Measurements from ENCODE around the gene PEX3.

The PEX3 gene

DNA sequence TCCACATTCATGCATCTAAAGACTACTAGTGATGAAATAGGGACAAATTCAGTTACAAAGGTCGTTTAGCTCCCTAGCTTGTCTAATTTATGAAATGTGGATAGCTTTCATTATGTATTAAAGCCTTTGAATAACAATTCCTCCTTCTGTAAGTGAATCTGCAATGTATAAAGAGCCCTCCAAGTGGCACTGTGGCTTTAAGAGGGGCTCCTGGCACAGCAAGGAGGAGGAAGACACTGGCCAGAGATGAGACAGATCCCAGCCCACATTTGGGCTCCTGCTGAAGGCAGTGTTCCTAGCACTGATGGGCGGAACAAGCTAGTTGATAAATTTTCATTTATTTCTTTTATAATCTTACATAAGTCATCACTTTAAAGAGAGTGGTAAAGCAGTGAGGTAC is 78.5 kb downstream of the PEX3 start:
- no peak for DNase-seq (ENCODE audit: low read depth in 1 of 2, low spot score in 1 of 2)
- Histone ChIP-seq H3K27ac (replicated peaks) (no peak overlapping the region; the same call in 1 of the 2 replicates), H3K27me3 (ENCODE audit: insufficient read depth, poor library complexity, severe bottlenecking) (no peaks in the 10 kb centered on the region), H3K4me3 (replicated peaks; ENCODE audit: insufficient read depth, low read length) (no peak overlapping the region)
- no peak for TF ChIP-seq SPI1 (IDR thresholded peaks at IDR 0.05; ENCODE audit: borderline replicate concordance, low read depth)
- TF ChIP-seq, protein P1, sequence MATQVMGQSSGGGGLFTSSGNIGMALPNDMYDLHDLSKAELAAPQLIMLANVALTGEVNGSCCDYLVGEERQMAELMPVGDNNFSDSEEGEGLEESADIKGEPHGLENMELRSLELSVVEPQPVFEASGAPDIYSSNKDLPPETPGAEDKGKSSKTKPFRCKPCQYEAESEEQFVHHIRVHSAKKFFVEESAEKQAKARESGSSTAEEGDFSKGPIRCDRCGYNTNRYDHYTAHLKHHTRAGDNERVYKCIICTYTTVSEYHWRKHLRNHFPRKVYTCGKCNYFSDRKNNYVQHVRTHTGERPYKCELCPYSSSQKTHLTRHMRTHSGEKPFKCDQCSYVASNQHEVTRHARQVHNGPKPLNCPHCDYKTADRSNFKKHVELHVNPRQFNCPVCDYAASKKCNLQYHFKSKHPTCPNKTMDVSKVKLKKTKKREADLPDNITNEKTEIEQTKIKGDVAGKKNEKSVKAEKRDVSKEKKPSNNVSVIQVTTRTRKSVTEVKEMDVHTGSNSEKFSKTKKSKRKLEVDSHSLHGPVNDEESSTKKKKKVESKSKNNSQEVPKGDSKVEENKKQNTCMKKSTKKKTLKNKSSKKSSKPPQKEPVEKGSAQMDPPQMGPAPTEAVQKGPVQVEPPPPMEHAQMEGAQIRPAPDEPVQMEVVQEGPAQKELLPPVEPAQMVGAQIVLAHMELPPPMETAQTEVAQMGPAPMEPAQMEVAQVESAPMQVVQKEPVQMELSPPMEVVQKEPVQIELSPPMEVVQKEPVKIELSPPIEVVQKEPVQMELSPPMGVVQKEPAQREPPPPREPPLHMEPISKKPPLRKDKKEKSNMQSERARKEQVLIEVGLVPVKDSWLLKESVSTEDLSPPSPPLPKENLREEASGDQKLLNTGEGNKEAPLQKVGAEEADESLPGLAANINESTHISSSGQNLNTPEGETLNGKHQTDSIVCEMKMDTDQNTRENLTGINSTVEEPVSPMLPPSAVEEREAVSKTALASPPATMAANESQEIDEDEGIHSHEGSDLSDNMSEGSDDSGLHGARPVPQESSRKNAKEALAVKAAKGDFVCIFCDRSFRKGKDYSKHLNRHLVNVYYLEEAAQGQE (IDR thresholded peaks at IDR 0.05; ENCODE audit: insufficient replicate concordance, low read depth) = no peak
- no peak for TF ChIP-seq POLR2AphosphoS5 (IDR thresholded peaks at IDR 0.05; ENCODE audit: low read depth)
- no peak for TF ChIP-seq GABPA (IDR thresholded peaks at IDR 0.05; ENCODE audit: low read depth)
- TF ChIP-seq, protein P2, sequence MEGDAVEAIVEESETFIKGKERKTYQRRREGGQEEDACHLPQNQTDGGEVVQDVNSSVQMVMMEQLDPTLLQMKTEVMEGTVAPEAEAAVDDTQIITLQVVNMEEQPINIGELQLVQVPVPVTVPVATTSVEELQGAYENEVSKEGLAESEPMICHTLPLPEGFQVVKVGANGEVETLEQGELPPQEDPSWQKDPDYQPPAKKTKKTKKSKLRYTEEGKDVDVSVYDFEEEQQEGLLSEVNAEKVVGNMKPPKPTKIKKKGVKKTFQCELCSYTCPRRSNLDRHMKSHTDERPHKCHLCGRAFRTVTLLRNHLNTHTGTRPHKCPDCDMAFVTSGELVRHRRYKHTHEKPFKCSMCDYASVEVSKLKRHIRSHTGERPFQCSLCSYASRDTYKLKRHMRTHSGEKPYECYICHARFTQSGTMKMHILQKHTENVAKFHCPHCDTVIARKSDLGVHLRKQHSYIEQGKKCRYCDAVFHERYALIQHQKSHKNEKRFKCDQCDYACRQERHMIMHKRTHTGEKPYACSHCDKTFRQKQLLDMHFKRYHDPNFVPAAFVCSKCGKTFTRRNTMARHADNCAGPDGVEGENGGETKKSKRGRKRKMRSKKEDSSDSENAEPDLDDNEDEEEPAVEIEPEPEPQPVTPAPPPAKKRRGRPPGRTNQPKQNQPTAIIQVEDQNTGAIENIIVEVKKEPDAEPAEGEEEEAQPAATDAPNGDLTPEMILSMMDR (IDR thresholded peaks at IDR 0.05; ENCODE audit: insufficient read depth, low read length) = no peak

DNA sequence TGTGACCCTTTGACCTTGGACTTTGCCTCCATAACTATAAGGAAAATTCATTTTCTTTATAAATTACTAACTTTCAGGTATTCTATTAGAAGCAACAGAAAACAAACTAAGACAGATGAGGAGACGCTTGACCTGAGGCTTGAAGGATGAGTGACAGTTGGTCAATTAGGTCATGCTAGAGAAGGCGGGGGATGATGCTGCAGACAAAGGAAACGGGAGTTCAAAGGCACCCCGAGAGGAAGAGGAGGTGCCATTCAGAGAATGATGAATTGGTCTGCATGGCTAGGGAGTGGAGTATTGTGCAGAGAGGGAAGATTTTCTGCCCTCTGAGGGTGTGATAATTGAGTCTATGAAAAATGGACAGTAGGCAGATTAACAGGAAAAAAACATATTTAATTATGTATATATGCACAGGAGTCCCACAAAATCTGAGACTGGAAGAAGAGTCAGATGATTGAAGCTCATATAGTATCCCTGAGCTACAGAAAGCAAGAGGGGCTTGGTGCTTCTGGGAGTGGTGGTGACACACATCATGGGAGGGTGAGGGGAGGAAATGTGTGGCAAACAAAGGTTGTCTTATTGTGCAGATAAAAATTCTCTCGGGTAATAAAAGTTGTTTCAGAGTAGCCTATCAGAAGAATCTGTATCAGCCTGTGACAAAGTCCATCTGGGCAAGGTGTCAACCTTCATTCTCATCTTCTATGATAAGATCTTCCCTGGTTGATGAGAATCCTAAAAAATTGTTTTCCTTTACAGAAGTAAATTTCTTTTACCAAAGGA is 81.3 kb downstream of the PEX3 start:
- TF ChIP-seq, protein P2 (IDR thresholded peaks at IDR 0.05; ENCODE audit: insufficient read depth, low read length) = no peak
- TF ChIP-seq, protein P1 (IDR thresholded peaks at IDR 0.05; ENCODE audit: insufficient replicate concordance, low read depth) = no peak
- no peak for TF ChIP-seq POLR2AphosphoS5 (IDR thresholded peaks at IDR 0.05; ENCODE audit: low read depth)
- no peak for TF ChIP-seq SPI1 (IDR thresholded peaks at IDR 0.05; ENCODE audit: borderline replicate concordance, low read depth)
- no peak for TF ChIP-seq GABPA (IDR thresholded peaks at IDR 0.05; ENCODE audit: low read depth)
- H3K27ac ChIP-seq (replicated peaks) = no peak overlapping the region
- DNase-seq (ENCODE audit: low read depth in 1 of 2, low spot score in 1 of 2) = no peak
- no peak overlapping the region for H3K4me3 ChIP-seq (replicated peaks; ENCODE audit: insufficient read depth, low read length)
- H3K27me3 ChIP-seq (ENCODE audit: insufficient read depth, poor library complexity, severe bottlenecking) = no peaks in the 10 kb centered on the region

DNA sequence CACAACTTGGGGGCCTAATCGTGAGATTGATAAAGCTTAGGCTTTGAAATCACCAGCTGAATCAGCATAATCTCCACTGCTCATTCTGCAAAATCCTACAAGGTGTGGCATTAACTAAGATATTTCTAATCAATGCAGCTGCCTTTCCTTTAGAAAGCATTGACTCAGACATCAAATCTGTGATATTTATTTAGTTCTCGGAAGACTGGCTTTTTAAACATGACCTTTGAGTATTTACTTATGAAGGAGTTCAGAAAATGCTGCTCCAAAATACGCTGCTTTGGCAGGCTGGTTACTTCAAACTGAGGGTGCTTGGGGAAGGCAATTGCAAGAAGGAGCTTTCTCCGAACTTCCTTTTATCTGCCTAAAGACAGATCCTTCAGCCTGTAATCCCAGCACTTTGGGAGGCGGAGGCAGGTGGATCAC is 84.6 kb downstream of the PEX3 start:
- Histone ChIP-seq H3K27me3 (ENCODE audit: insufficient read depth, poor library complexity, severe bottlenecking) (no peaks in the 10 kb centered on the region), H3K4me3 (replicated peaks; ENCODE audit: insufficient read depth, low read length) (no peak overlapping the region), H3K27ac (replicated peaks) (no peak overlapping the region)
- DNase-seq (ENCODE audit: low read depth in 1 of 2, low spot score in 1 of 2) = no peak
- TF ChIP-seq POLR2AphosphoS5 (IDR thresholded peaks at IDR 0.05; ENCODE audit: low read depth) (no peak), GABPA (IDR thresholded peaks at IDR 0.05; ENCODE audit: low read depth) (no peak), SPI1 (IDR thresholded peaks at IDR 0.05; ENCODE audit: borderline replicate concordance, low read depth) (no peak)
- TF ChIP-seq, protein P2 (IDR thresholded peaks at IDR 0.05; ENCODE audit: insufficient read depth, low read length) = no peak
- TF ChIP-seq, protein P1 (IDR thresholded peaks at IDR 0.05; ENCODE audit: insufficient replicate concordance, low read depth) = no peak

Data from HL-60 (cell line).